Measurements from ENCODE around the gene ZYX.
A peak's percentile ranks its signal among the peaks of the same experiment; 100 is the strongest.

The ZYX gene, protein sequence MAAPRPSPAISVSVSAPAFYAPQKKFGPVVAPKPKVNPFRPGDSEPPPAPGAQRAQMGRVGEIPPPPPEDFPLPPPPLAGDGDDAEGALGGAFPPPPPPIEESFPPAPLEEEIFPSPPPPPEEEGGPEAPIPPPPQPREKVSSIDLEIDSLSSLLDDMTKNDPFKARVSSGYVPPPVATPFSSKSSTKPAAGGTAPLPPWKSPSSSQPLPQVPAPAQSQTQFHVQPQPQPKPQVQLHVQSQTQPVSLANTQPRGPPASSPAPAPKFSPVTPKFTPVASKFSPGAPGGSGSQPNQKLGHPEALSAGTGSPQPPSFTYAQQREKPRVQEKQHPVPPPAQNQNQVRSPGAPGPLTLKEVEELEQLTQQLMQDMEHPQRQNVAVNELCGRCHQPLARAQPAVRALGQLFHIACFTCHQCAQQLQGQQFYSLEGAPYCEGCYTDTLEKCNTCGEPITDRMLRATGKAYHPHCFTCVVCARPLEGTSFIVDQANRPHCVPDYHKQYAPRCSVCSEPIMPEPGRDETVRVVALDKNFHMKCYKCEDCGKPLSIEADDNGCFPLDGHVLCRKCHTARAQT

DNA sequence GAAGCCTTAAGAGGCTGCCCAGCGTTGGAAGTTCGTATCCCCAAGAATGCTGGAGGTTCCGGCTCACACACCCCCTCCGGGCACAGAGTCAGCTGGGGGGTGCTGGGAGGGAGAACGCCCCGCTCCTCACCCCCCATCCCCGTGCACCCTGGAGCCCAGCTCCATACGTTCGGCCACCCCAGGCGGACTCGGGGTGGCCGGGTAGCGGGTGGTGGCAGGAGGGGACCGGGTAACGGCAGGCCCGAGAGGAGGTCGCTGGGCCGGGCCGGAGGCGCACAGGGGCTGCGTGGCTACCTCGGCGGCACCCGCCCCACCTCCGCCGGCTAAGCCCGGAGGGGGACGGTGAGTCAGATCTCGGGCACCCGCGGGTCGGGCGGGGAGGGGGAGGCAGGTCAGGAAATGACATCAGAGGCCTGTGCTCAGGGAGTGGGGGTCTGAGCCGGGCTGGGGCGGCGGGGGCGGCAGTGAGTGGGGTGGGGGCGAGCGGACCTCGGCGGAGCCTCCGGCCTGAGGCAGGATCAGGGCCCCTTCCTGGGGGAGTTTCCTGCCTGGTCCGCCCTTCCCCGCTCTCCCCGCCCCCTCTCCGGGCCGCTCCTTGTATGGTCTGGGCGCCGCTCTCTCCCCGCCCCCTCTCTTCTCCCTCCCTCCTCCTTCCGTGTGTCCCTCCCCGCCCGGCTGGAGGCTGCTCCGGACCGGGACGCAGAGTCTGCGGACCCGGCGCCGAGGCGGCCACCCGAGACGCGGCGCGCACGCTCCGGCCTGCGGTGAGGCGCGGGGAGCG lies at the start of gene ZYX:
ZYX (plus strand) TSS at position 700 of the 781 bp plus-strand sequence. CDS start 227 bp downstream, outside the sequence.
- peak; percentile 93 for DNase-seq (ENCODE audit: low read depth)

DNA sequence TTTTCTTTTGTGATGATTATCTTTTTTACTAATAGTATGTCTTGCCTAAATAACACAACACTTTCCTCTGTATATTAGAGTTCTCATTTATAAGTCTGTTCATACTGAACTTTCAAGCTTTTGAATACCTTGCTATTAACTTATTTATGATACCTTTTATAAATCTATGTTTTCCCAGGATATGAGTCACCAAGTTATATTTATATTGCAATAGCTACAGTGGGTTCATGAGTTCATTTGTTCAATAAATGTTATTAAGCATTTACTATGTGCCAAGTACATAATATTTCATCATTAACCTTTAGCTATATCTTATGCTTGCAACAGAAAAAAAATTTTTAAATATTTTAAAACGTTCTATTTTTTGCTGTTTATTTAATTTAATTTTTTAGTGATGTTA lies 46.9 kb upstream of the ZYX start:
- DNase-seq (ENCODE audit: low read depth), result no peak

DNA sequence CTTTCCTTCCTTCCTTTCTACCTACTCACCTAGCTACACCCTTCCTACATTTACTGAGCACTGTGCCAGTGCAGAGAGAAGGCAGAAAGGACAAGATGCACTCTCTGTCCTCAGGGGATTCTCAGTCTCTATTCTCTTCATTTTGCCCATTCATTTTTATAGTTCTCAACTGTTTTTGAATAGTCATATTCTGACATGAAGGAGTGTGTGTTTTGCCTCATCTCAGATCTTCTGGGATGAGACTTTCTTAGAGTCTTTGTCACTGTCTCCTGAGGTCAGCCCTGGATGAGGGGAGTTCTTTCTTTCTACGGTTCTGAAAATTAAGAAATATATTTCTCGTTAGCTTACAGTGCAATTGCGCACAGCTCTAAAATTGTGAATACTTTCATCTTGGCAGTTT lies 43.9 kb upstream of the ZYX start:
- DNase-seq (ENCODE audit: low read depth), result no peak

DNA sequence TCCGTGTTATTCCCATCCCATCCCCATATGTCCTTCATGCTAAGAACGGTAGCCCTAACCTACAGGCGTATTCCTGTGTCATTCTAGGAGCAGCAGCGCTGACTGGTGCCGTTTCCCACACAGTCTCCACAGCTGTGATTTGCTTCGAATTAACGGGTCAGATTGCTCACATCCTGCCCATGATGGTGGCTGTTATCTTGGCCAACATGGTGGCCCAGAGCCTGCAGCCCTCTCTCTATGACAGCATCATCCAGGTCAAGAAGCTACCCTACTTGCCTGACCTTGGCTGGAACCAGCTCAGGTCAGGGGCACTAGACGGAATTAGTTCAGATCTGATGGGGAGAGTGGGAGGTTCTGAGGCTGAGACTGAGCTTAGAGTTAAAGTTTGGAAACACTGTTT lies 39.3 kb upstream of the ZYX start:
- DNase-seq (ENCODE audit: low read depth), result no peak

DNA sequence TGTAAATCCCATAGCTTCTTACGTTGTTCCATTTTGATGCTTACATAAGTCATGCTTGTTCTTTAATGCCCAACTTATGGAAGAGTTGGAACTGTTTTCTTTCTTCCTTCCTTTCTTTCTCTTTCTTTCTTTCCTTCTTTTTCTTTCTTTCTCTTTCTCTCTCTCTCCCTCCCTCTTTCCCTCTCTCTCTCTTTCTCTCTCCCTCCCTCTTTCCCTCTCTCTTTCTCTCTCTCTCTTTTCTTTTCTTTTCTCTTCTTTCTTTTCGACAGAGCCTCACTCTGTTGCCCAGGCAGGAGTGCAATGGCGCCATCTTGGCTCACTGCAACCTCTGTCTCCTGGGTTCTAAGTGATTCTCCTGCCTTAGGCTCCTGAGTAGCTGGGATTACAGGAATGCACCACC lies 37.5 kb upstream of the ZYX start:
- no peak for DNase-seq (ENCODE audit: low read depth)

DNA sequence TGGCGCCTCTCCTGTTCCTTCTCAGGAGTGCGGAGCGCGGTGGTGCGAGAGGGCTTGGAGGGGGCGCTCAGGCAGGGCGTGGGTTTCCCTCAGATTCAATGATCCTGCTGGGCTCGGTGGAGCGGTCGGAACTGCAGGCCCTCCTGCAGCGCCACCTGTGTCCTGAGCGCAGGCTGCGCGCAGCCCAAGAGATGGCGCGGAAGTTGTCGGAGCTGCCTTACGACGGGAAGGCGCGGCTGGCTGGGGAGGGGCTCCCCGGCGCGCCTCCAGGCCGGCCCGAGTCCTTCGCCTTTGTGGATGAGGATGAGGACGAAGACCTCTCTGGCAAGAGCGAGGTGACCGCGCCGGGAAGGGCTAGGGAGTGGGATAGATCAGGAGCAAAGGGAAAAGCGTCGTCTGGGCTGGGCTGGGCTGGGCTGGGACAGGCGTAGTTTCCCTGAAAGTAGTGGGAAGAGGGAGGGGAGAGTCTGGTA lies 35.7 kb upstream of the ZYX start:
- DNase-seq (ENCODE audit: low read depth), result no peak

DNA sequence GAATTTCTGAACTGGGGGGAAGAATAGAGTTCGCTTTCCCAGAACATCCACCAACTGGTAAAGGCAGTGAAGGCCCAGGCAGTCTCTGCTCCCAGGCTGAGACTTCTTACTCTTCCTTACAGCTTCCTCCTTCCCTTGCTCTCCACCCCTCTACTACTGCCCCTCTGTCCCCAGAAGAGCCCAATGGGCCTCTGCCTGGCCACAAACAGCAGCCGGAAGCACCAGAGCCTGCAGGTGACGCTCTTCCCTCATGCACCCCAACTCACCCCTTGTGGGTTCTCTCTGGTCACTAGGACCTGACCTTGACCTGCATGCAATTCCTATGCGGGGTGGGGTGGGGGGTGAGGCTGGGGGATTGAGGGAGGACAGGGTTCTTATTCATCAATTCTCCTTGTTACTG lies 35.1 kb upstream of the ZYX start:
- DNase-seq (ENCODE audit: low read depth), result no peak

DNA sequence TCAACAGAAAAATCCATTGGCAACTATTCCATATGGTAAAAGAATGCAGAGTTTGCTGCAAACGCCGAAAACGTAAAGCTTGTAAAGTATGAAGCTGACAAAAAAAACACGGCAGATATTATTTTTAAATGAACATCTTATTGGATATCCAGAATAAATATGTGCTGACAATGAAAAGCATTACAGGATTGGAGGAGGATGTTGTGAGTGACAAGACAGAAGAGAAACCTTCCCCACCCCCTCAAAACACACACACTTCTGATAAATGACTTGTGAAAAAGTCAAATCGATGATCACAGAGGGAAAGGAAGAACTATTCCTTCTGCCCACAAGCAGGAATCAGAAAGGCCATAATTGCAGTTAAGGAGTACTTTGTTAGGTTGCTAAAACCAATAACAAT lies 33.2 kb upstream of the ZYX start:
- no peak for DNase-seq (ENCODE audit: low read depth)

DNA sequence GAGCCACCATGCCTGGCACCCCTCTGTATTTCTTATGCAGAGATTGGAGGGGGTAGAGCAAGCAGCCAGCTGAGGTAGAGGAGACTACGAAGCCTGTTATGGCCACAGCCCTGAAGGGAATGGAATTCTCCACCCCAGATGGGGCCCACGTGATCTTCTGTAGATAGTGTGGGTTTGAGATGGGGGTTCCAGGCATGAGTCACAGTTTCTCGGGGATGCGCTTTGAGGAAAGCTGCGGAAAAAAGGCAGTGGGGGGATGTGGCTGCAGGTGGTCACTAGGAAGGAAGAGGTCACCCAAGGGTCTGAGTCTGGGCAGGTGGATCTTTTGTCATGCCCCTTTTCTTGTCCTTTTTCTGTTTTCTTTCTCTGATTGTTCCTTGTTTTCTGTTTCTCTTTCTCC lies 30.1 kb upstream of the ZYX start:
- no peak for DNase-seq (ENCODE audit: low read depth)

DNA sequence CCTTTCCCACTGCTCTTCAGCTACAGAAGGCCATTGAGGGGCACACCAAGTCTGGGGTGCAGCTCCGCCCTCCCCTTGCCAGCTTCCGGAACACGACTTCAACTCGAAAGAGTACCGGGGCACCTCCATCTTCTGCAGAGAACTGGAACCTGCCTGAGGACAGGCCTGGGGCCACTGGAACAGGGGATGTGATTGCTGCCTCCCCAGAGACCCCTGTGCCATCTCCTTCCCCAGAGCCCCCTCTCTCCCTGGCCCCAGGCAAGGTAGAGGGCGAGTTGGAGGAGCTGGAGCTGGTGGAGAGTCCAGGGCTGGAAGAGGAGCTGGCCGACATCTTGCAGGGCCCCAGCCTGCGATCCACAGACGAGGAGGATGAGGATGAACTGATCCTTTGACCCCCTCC lies 29.6 kb upstream of the ZYX start:
- DNase-seq (ENCODE audit: low read depth), result no peak

DNA sequence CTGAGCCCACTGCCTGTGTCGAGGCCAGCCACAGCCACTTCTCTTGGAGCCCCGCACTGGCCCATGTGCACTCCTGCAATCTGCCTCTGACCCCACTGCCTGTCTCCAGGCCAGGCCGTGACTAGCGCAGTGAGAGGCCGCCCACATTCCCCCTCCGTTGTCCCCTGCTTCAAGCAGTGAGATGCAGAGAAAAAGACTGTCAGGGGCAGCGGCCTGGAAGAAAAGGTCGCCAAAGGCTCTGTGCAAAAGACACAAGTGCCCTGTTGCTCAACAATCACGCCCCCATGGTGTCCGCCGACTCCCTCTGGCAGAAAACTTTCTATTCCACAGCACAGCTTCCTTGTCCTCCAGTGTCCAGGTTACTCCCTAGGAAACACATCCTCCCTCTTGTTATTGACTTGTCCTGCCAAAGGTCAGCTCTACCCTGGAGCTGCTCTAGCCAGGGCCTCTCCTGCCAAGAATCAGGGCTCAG lies 28.6 kb upstream of the ZYX start:
- DNase-seq (ENCODE audit: low read depth), result no peak

DNA sequence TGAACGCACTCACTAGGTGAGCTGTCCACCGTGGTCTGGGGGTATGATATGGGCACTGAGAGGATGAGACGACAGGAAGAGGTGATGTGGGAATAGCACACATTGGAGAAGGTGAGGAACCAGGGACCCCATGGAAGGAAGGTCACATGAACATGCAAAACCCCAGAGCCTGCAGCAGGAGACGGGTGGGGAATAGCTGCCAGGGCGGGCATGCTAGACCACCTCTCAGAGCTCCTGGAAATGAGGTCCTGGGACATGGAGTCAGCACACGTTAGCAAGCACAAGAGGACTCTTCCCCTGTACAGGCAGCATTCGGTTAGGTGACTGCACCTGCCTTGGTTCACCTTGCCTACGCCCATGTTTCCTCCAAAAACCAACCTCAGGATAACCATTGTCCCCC lies 26.8 kb upstream of the ZYX start:
- no peak for DNase-seq (ENCODE audit: low read depth)

DNA sequence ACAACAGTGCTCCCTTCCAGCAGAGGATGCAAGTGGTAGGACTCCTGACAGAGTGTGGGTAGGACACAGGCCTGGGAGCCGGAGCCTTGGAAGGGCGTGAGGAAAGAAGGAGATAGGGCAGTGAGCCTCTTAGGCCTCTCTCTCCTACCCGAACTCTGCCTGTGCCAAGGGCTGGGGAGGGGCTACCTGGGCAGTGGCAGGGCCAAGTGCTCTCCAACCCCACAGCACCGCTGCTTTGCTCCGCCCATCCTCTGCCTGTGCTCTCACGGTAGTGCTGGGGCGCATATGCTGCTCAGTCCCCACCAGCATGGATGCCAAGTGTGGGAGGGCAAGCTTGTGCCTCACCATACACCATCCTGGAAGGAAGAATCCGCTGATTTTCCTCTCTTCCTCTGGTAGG lies 26.2 kb upstream of the ZYX start:
- DNase-seq (ENCODE audit: low read depth), result no peak

DNA sequence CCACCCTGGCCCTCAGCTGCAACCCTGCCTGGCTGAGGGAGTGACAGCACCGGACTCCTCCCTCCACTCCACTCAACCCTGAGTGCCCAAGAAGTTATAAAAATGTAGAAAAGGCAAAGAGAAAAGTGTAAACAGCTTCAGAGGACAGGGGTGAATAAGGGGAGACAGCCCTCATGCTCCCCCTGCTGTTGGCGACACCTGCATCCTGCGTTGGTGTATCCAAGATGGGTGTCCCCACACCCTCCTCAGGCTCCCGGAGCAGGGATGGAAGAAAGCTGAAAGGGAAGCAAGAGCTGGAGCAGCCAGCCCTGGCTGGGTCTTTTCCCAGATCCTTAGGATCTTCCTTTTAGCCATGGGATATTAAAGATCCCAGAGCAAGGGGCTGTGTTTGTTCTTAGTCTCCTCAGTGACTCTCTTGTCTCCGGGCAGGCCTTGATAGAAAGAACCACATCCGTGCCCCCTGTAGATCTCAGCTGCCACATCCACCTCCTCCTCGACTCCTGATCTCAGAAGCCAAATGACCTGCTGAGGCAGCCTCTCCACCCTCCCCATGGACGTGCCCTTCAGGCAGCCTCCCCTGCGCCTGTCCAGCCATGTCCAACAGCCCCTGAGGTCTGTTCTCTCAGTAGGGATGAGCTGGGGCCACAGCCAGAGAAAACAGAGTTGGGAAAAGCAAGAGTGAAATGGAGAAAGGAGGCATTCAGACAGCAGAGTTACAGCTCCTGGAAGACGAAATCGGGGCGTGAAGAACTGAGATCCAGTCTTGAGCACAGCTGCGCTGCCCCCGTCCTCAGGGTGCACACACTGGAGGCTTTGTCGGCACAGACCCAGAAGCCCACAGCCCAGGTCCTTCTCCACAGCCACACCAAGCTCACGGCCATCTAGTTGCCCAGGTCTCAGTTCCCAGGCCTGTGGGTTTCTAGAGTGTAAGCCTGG lies 25.4 kb upstream of the ZYX start:
- DNase-seq (ENCODE audit: low read depth), result no peak

DNA sequence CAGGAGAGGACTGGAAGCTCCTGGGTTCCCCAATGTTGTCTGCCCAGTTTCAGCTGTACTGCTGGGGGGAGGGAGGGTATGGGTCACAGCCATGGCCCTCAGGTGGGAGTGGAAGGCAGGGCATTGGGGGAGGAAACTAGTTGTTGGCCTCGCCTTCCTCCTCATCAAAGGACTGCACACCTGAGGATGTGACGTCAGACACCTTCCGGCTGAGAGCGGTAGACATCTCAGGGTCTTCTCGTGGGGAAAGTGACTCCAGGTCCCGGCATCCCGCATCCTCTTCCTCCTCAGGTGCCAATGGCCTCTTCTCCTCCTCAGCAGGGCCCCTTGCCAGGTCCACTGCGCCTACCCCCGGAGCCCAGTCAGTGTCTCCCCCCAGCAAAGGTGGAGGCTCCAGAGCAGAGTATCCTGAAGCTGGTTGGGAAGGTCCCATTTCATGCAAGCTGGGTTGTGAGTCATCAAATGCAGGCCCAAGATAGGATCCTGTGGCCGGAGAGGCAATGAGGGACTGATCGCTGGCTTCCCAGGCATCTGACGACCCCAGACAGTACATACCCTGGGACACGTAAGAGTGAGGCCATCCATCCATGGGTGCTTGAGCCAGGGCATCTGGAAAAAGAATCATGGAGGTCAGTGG lies 24.6 kb upstream of the ZYX start:
- DNase-seq (ENCODE audit: low read depth), result no peak

DNA sequence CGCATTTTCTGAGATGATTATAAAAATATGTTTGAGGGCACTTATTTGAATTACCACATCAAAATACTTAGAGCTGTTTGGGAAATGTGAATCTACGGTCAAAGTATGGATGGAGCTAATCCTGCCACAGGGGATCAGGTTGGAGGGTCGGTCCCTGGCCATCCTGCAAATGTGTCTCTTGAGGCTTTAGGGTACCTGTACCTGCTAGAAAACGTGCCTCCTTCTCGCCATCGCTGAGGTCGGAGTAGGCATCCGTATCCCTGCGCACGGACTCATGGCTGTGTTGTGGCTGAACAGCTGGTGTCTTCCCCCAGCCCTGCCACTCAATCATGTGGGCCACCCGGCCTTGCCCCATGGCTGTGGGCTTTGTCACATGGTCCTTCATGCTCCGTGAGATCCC lies 22.5 kb upstream of the ZYX start:
- no peak for DNase-seq (ENCODE audit: low read depth)

DNA sequence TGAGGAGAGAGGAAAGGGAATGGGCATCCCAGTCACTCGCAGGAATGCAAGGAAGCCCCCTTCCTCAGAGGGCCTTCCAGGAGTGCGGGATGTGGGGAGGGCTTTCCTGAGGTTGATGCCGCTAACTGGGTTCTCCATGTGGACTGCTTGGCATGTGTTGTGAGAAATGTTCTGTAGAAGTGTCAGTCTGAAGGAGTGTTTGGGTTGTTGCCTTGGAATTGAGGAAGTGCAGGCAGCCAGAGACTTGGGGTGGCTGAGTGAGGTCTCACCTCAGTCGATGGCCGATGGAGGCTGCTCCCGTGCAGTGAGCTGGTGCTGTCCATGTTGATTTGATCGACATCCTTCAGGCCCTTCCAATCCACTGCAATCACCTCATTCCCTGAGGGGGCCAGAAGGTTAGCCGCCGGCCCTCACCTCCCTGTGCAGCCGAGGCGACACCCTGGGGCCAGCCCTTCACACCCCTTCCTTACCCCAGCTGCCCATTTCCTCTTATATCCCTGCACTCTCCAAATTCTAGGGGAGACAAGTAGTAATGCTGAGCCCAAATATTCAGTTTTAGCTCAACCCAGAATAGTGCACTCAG lies 21.3 kb upstream of the ZYX start:
- no peak for DNase-seq (ENCODE audit: low read depth)

DNA sequence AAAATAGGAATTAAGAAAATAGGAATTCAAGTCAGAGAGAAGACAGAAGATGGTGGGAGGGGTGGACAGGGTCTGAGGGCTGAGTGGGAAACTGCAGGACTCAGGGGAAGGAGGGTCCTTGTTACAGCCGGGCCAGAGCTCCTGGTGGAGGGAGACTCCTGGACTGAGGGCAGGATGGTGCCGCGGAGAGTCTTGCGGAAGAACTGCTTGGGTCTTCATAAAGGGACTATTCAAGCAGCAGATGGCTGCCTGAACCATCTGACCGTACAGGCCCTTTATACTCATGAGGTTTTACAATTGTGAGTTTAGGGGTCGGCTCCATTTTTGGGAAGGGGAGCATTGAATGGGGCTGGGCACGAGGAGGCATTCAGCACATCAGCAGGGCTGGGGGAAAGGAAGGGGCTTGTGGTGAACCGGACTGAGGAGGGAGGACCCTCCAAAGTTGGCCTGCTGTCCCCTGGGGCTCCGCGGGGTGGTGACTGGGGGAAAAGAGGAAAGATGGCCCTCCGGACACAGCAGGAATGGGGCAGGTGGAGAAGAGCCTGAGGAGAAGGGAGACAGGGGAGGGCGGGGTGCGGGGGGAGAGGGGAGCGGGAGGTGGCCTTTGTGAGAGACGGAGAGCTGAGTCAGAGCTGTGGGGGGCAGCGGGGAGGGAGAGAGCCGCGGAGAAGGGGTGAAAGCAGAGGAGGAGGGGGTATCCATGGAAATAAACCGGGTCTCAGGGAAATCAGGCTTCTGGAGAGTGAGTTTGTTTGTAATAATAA lies 20.2 kb upstream of the ZYX start:
- DNase-seq (ENCODE audit: low read depth), result no peak

DNA sequence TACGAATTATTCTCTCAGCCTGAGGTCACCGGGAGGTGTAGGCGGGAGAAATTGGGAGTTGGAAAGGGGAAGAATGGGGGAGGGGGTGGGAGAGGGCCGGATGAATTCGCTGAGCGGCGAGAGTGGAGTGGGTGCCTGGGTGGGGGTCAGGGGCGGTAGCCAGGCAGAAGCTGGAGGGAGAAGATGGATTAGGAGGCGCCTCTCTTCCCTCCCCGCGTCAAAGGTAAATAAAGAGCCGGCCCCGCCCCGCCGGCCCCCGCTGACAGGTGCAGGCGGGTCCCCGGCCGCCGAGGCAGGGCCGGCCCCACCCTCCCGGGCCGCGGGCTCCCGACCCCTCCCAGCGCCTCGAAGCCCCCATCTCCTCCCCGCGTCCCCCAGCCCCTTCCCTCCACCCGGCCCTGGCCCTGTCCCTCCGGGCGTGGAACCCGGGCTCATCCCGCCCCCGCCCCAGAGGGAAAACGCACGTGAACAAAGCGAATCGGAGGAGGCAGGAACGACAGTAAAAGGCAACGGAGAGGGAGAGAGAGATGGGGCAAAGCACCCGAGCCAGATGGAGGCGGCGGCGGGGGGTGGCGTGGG lies 19.5 kb upstream of the ZYX start:
- DNase-seq (ENCODE audit: low read depth), result no peak

Measured in ELR (cell line).